Panc1 (cell line): ENCODE results near the gene AGR3. TPM values are rescaled to one million over a fixed set of nuclear protein-coding genes. Genes with fewer than 3 reads are reported as not detected.

ENCODE experiments used
- ATAC-seq: fragments of 200-7000 bp; cut with Tn5 transposase; 2 replicates; pipeline ENCODE4 v1.9.1; 2020; ENCODE audit warnings: mild to moderate bottlenecking, moderate library complexity
- BruUV-seq: library from RNA; stranded (reverse); fragments of 400-500 nt; replicated peaks from 2 replicates; lab custom pipeline; 2021; lab: Mats Ljungman, UMichigan
- CTCF ChIA-PET: fragments of 300-600 bp; sonication (Branson Sonifier 250); formaldehyde crosslinking; loops from one replicate; lab custom pipeline; 2022; ENCODE audit warnings: antibody characterized with exemption; lab: Charles Lee
- POLR2A ChIA-PET: fragments of 300-600 bp; sonication (Branson Sonifier 250); formaldehyde crosslinking; loops from one replicate; lab custom pipeline; 2022; ENCODE audit warnings: antibody characterized with exemption; lab: Charles Lee
- DNase-seq: peaks from one replicate; pipeline ENCODE4 v3.0.0-alpha.2; 2010; ENCODE audit warnings: low read depth, low spot score
- H3K27ac ChIP-seq: 2 replicates; pipeline ENCODE4 v1.5.1; 2011; ENCODE audit warnings: mild to moderate bottlenecking, low read length, inconsistent platforms
- H3K27me3 ChIP-seq: fragments of 200-500 bp; sonication (Bioruptor generic); 2 replicates; pipeline ENCODE4 v1.6.0; 2014; ENCODE audit warnings: low read length, inconsistent platforms; ENCODE audit not compliant: control insufficient read depth, insufficient read depth
- H3K36me3 ChIP-seq: fragments of 200-500 bp; sonication (Bioruptor generic); 2 replicates; pipeline ENCODE4 v1.5.1; 2014; ENCODE audit warnings: inconsistent platforms, mild to moderate bottlenecking, low read length, moderate library complexity; ENCODE audit not compliant: control insufficient read depth, insufficient read depth
- H3K4me1 ChIP-seq: 2 replicates; pipeline ENCODE4 v1.5.1; 2011; ENCODE audit warnings: inconsistent platforms, mild to moderate bottlenecking, low read length, moderate library complexity; ENCODE audit not compliant: control insufficient read depth, insufficient read depth
- H3K4me3 ChIP-seq, 2 experiments: 2 replicates each; pipeline ENCODE4 v1.5.1; 2011 to 2012; ENCODE audit warnings: low read depth in 2 of 2, low read length in 2 of 2, mild to moderate bottlenecking in 2 of 2, inconsistent platforms in 1 of 2, moderate library complexity in 1 of 2
- H3K9me3 ChIP-seq: fragments of 200-500 bp; sonication (Bioruptor generic); 2 replicates; pipeline ENCODE4 v1.5.1; 2014; ENCODE audit warnings: low read depth, mild to moderate bottlenecking, inconsistent platforms, low read length, moderate library complexity; ENCODE audit not compliant: control insufficient read depth, insufficient read depth
- CTCF ChIP-seq: fragments of 450-650 bp; IDR thresholded peaks from 2 replicates; pipeline ENCODE4 v1.5.1; 2017; ENCODE audit warnings: mild to moderate bottlenecking
- POLR2AphosphoS5 ChIP-seq: IDR thresholded peaks from 2 replicates; pipeline ENCODE4 v1.6.1; 2012; ENCODE audit warnings: mild to moderate bottlenecking, low read depth, low read length, moderate library complexity
- REST ChIP-seq, 2 experiments: IDR thresholded peaks; 2 replicates each; pipeline ENCODE4 v1.6.1; 2011 to 2012; ENCODE audit warnings: low read depth in 2 of 2, control low read depth in 1 of 2, low read length in 1 of 2, mild to moderate bottlenecking in 1 of 2, moderate library complexity in 1 of 2; ENCODE audit not compliant: insufficient read depth in 1 of 2
- SIN3A ChIP-seq: IDR thresholded peaks from 2 replicates; pipeline ENCODE4 v1.6.1; 2012; ENCODE audit warnings: low read depth, mild to moderate bottlenecking, low read length, moderate library complexity, borderline replicate concordance; ENCODE audit not compliant: insufficient read depth
- TCF7L2 ChIP-seq: IDR thresholded peaks from 2 replicates; pipeline ENCODE4 v1.6.1; 2011; ENCODE audit warnings: mild to moderate bottlenecking, low read depth, low read length, inconsistent platforms
- in situ Hi-C: cut with HindIII; loops from 2 replicates; pipeline ENCODE4 v1.10.0; 2016; ENCODE audit warnings: low sequenced_read_pairs, low pct_unique_long_range_greater_than_20kb
- intact Hi-C: fragments of 100-400 bp; cut with micrococcal nuclease; formaldehyde crosslinking; loops from one replicate; pipeline ENCODE4 v1.10.0; 2022; ENCODE audit not compliant: unreplicated experiment
- total RNA-seq: library from RNA; stranded (reverse); gene quantifications from one replicate; pipeline ENCODE4 v1.2.1, GENCODE V29; 2021; ENCODE audit not compliant: unreplicated experiment

Gene AGR3
- total RNA-seq, 1 experiment from 2014 or later = not detected

GRCh38 chr7:16883918-16884317 lies 2.1 kb upstream of the AGR3 start:
- Histone ChIP-seq H3K9me3 (no peaks in the 10 kb centered on the region), H3K4me3 (no peak overlapping the region), H3K4me1 (no peaks in the 10 kb centered on the region), H3K27ac (no peak overlapping the region), H3K27me3 (no peaks in the 10 kb centered on the region), H3K36me3 (no peaks in the 10 kb centered on the region)
- ChIA-PET POLR2A (no interaction called here), CTCF (no interaction called here)
- no peak for ATAC-seq
- DNase-seq = no peak
- intact Hi-C loops (no loop called here), in situ Hi-C loops (no loop called here)
- TF ChIP-seq REST (IDR thresholded peaks at IDR 0.05; ENCODE audit: insufficient read depth in 1 of 2, low read depth in 2 of 2, low read length in 1 of 2) = no peak
- no peak for TF ChIP-seq CTCF
- no peak for TF ChIP-seq POLR2AphosphoS5
- no peak for TF ChIP-seq TCF7L2
- TF ChIP-seq SIN3A = no peak
- no TSS peak for BruUV-seq

- Histone ChIP-seq H3K27me3 (no peaks in the 10 kb centered on the region), H3K9me3 (no peaks in the 10 kb centered on the region), H3K4me1 (no peaks in the 10 kb centered on the region), H3K27ac (peak overlapping the region; percentile 4; the same call in 1 of the 2 replicates), H3K4me3 (no peak overlapping the region), H3K36me3 (no peaks in the 10 kb centered on the region)
- POLR2A ChIA-PET = no interaction called here
- no TSS peak for BruUV-seq
- ATAC-seq (no peak), DNase-seq (no peak)
- CTCF ChIA-PET = no interaction called here
- intact Hi-C loops = no loop called here
- no peak for TF ChIP-seq POLR2AphosphoS5
- no peak for TF ChIP-seq REST (IDR thresholded peaks at IDR 0.05; ENCODE audit: insufficient read depth in 1 of 2, low read depth in 2 of 2, low read length in 1 of 2)
- TF ChIP-seq TCF7L2 = no peak
- no peak for TF ChIP-seq SIN3A
- TF ChIP-seq CTCF = no peak
- in situ Hi-C loops = no loop called here
Measured at GRCh38 chr7:16880554-16880953, 1.2 kb downstream of the AGR3 start.
